ENCODE measurements around the gene CMTM3.
"Not testable (repeated sequence)": the region's sequence is repeated elsewhere in the genome, so short reads cannot be mapped to it uniquely, and the experiment has no call there.

Gene CMTM3

GRCh38 chr16:66610111-66610820, 5.8 kb downstream of the CMTM3 start:
- DNase-seq, result no peak

GRCh38 chr16:66611911-66612310, 7.4 kb downstream of the CMTM3 start:
- not testable (repeated sequence) for DNase-seq

- DNase-seq, result no peak
These were observed 7.9 kb downstream of the CMTM3 start for GRCh38 chr16:66612422-66612821.

GRCh38 chr16:66614161-66614802, 9.8 kb downstream of the CMTM3 start:
- DNase-seq, result no peak

GRCh38 chr16:66616169-66616568, 11.7 kb downstream of the CMTM3 start:
- no peak for DNase-seq

- DNase-seq, result no peak
These were observed 12.1 kb downstream of the CMTM3 start for GRCh38 chr16:66616592-66616991.

GRCh38 chr16:66617010-66617434, 12.5 kb downstream of the CMTM3 start:
- no peak for DNase-seq

GRCh38 chr16:66617728-66618127, 13.2 kb downstream of the CMTM3 start:
- no peak for DNase-seq

GRCh38 chr16:66618588-66619375, 14.3 kb downstream of the CMTM3 start:
- no peak for DNase-seq

- no peak for DNase-seq
These were observed 15.3 kb downstream of the CMTM3 start for GRCh38 chr16:66619534-66620428.

GRCh38 chr16:66620429-66620795, 15.9 kb downstream of the CMTM3 start:
- no peak for DNase-seq

- DNase-seq, result no peak
These were observed 17.5 kb downstream of the CMTM3 start for GRCh38 chr16:66621973-66622372.

GRCh38 chr16:66622863-66623262, 18.4 kb downstream of the CMTM3 start:
- no peak for DNase-seq

- DNase-seq, result no peak
These were observed 19.3 kb downstream of the CMTM3 start for GRCh38 chr16:66623755-66624154.

- not testable (repeated sequence) for DNase-seq
These were observed 23.3 kb downstream of the CMTM3 start for GRCh38 chr16:66627611-66628378.

GRCh38 chr16:66629856-66630255, 25.4 kb downstream of the CMTM3 start:
- DNase-seq, result no peak

GRCh38 chr16:66630561-66631260, 26.2 kb downstream of the CMTM3 start:
- not testable (repeated sequence) for DNase-seq

- DNase-seq, result not testable (repeated sequence)
These were observed 27.1 kb downstream of the CMTM3 start for GRCh38 chr16:66631558-66631957.

- DNase-seq, result no peak
These were observed 30.2 kb downstream of the CMTM3 start for GRCh38 chr16:66634527-66635196.

GRCh38 chr16:66635406-66635805, 30.9 kb downstream of the CMTM3 start:
- no peak for DNase-seq

GRCh38 chr16:66636199-66636598, 31.7 kb downstream of the CMTM3 start:
- no peak for DNase-seq

Data from NCI-H446 treated with DMSO at 0.1 percent for 48 hours (cell line).